HEK293 (cell line): ENCODE measurements around the gene PALMD.
A peak's percentile ranks its signal among the peaks of the same experiment; 100 is the strongest.

Experiments
- CTCF ChIA-PET: fragments of 350-600 bp; formaldehyde crosslinking; extraction: SDS; loops from one replicate; lab custom pipeline; 2021; ENCODE audit warnings: antibody characterized with exemption; lab: Yijun Ruan, JAX
- POLR2A ChIA-PET: fragments of 300-600 bp; formaldehyde crosslinking; extraction: SDS; loops from one replicate; lab custom pipeline; 2020; ENCODE audit warnings: antibody characterized with exemption, inconsistent platforms; lab: Yijun Ruan, JAX
- H3K27ac ChIP-seq: fragments of 200-500 bp; sonication (Bioruptor generic); 2 replicates; pipeline ENCODE4 v1.5.1; 2014; ENCODE audit warnings: low read depth, low read length, control low read depth, inconsistent platforms; ENCODE audit errors: extremely low read depth
- H3K36me3 ChIP-seq, 2 experiments: fragments of 200-500 bp in 1 of 2; sonication (Bioruptor generic) in 1 of 2; 1 replicate in 1 of 2; 2 replicates in 1 of 2; pipeline ENCODE4 v1.5.1; 2014 to 2017; ENCODE audit warnings: inconsistent platforms in 2 of 2, low read length in 2 of 2; ENCODE audit not compliant: control insufficient read depth in 2 of 2, insufficient read depth in 1 of 2
- H3K4me1 ChIP-seq: fragments of 200-500 bp; sonication (Bioruptor generic); 2 replicates; pipeline ENCODE4 v1.5.1; 2014; ENCODE audit warnings: mild to moderate bottlenecking, low read length, inconsistent platforms; ENCODE audit not compliant: control insufficient read depth, insufficient read depth
- H3K4me3 ChIP-seq: 2 replicates; pipeline ENCODE4 v1.5.1; 2011; ENCODE audit warnings: low read depth, mild to moderate bottlenecking, control low read depth, low read length, moderate library complexity
- H3K9me3 ChIP-seq: fragments of 200-500 bp; sonication (Bioruptor generic); 2 replicates; pipeline ENCODE4 v1.5.1; 2014; ENCODE audit warnings: low read depth, low read length, inconsistent platforms; ENCODE audit not compliant: control insufficient read depth, insufficient read depth
- CTCF ChIP-seq: fragments of 450-650 bp; formaldehyde crosslinking; IDR thresholded peaks from 2 replicates; pipeline ENCODE4 v1.5.1; 2016; ENCODE audit warnings: missing biosample characterization, missing genetic modification characterization
- ELK4 ChIP-seq: IDR thresholded peaks from 2 replicates; pipeline ENCODE4 v1.6.1; 2011; ENCODE audit warnings: mild to moderate bottlenecking, low read depth, low read length, borderline replicate concordance
- GLI4 ChIP-seq: fragments of 450-650 bp; formaldehyde crosslinking; IDR thresholded peaks from 2 replicates; pipeline ENCODE4 v1.5.1; 2016; ENCODE audit warnings: missing biosample characterization, missing genetic modification characterization
- MEIS1 ChIP-seq: sonication (generic); formaldehyde crosslinking; IDR thresholded peaks from 2 replicates; pipeline ENCODE4 v1.8.1; 2022; ENCODE audit warnings: missing genetic modification reagents, mild to moderate bottlenecking, borderline replicate concordance
- PRDM1 ChIP-seq: fragments of 450-650 bp; formaldehyde crosslinking; IDR thresholded peaks from 2 replicates; pipeline ENCODE4; 2016; ENCODE audit warnings: missing biosample characterization, missing genetic modification characterization
- SP3 ChIP-seq: fragments of 450-650 bp; formaldehyde crosslinking; IDR thresholded peaks from 2 replicates; pipeline ENCODE4 v1.5.1; 2016; ENCODE audit warnings: missing biosample characterization, missing genetic modification characterization
- TCF7L2 ChIP-seq: IDR thresholded peaks from 2 replicates; pipeline ENCODE4 v1.6.1; 2011; ENCODE audit warnings: low read depth, mild to moderate bottlenecking, inconsistent platforms, low read length, moderate library complexity, borderline replicate concordance
- ZNF2 ChIP-seq: fragments of 450-650 bp; formaldehyde crosslinking; IDR thresholded peaks from 2 replicates; pipeline ENCODE4 v1.5.1; 2016; ENCODE audit warnings: missing biosample characterization, missing genetic modification characterization
- ZNF202 ChIP-seq: fragments of 450-650 bp; formaldehyde crosslinking; IDR thresholded peaks from 2 replicates; pipeline ENCODE4 v1.5.1; 2016; ENCODE audit warnings: missing biosample characterization, missing genetic modification characterization, borderline replicate concordance
- ZNF214 ChIP-seq: fragments of 450-650 bp; formaldehyde crosslinking; IDR thresholded peaks from 2 replicates; pipeline ENCODE4 v1.5.1; 2017; ENCODE audit warnings: missing biosample characterization, mild to moderate bottlenecking, missing genetic modification characterization, borderline replicate concordance
- ZNF248 ChIP-seq: fragments of 450-650 bp; formaldehyde crosslinking; IDR thresholded peaks from 2 replicates; pipeline ENCODE4 v1.5.1; 2017; ENCODE audit warnings: missing biosample characterization, missing genetic modification characterization
- ZNF280D ChIP-seq: fragments of 450-650 bp; formaldehyde crosslinking; IDR thresholded peaks from 2 replicates; pipeline ENCODE4 v1.5.1; 2016; ENCODE audit warnings: missing biosample characterization, missing genetic modification characterization
- ZNF335 ChIP-seq: fragments of 450-650 bp; formaldehyde crosslinking; conservative IDR thresholded peaks from 2 replicates; pipeline ENCODE4 v1.5.1; 2016; ENCODE audit warnings: missing biosample characterization, missing genetic modification characterization
- ZNF398 ChIP-seq: fragments of 450-650 bp; formaldehyde crosslinking; IDR thresholded peaks from 2 replicates; pipeline ENCODE4 v1.5.1; 2017; ENCODE audit warnings: missing biosample characterization, missing genetic modification characterization
- ZNF48 ChIP-seq: fragments of 450-650 bp; formaldehyde crosslinking; IDR thresholded peaks from 2 replicates; pipeline ENCODE4 v1.5.1; 2016; ENCODE audit warnings: missing biosample characterization, missing genetic modification characterization
- ZNF501 ChIP-seq: fragments of 450-650 bp; formaldehyde crosslinking; IDR thresholded peaks from 2 replicates; pipeline ENCODE4 v1.5.1; 2016; ENCODE audit warnings: missing biosample characterization, missing genetic modification characterization
- ZNF530 ChIP-seq: fragments of 450-650 bp; formaldehyde crosslinking; IDR thresholded peaks from 2 replicates; pipeline ENCODE4 v1.5.1; 2016; ENCODE audit warnings: low read depth, missing biosample characterization, missing genetic modification characterization
- ZNF561 ChIP-seq: fragments of 450-650 bp; IDR thresholded peaks from 2 replicates; pipeline ENCODE4 v1.5.1; 2018; ENCODE audit warnings: missing biosample characterization, missing genetic modification characterization, borderline replicate concordance
- ZNF629 ChIP-seq: fragments of 450-650 bp; formaldehyde crosslinking; IDR thresholded peaks from 2 replicates; pipeline ENCODE4 v1.5.1; 2017; ENCODE audit warnings: missing biosample characterization, missing genetic modification characterization
- ZNF645 ChIP-seq: fragments of 450-650 bp; formaldehyde crosslinking; IDR thresholded peaks from 2 replicates; pipeline ENCODE4; 2016; ENCODE audit warnings: missing biosample characterization, missing genetic modification characterization
- ZNF654 ChIP-seq: fragments of 450-650 bp; formaldehyde crosslinking; IDR thresholded peaks from 2 replicates; pipeline ENCODE4 v1.5.1; 2016; ENCODE audit warnings: low read depth, missing biosample characterization, missing genetic modification characterization
- ZNF664 ChIP-seq: fragments of 450-650 bp; formaldehyde crosslinking; IDR thresholded peaks from 2 replicates; pipeline ENCODE4 v1.5.1; 2016; ENCODE audit warnings: missing biosample characterization, missing genetic modification characterization

PALMD gene

GRCh38 chr1:99707535-99708142, 61.7 kb downstream of the PALMD start:
- H3K4me3 ChIP-seq: no peak overlapping the region
- ChIA-PET POLR2A (no interaction called here), CTCF (interaction anchor here (0.6 to 2.2 kb wide), 17 partner anchors 12 to 1074 kb away, joined by 3 to 15 read pairs (median 4); no protein-coding TSS in a partner anchor)
- no peak overlapping the region for H3K27ac ChIP-seq
- no peaks in the 10 kb centered on the region for H3K4me1 ChIP-seq
- no peak for TF ChIP-seq ZNF48
- TF ChIP-seq ZNF664 (tag by site-specific recombination): no peak
- no peak for TF ChIP-seq ZNF561 (tag by site-specific recombination)
- TF ChIP-seq ZNF2: 0 out of 2 replicates have a peak, but pooled peaks have one; percentile 20
- TF ChIP-seq ZNF248 (tag by site-specific recombination): no peak
- TF ChIP-seq ZNF202 (tag by site-specific recombination): no peak
- TF ChIP-seq MEIS1: no peak
- TF ChIP-seq GLI4 (tag by site-specific recombination): no peak
- peak; percentile 45; the same call in 1 of the 2 replicates for TF ChIP-seq CTCF (tag by site-specific recombination)
- peak; percentile 93 for TF ChIP-seq ZNF654 (tag by site-specific recombination)
- no peak for TF ChIP-seq ZNF280D (tag by site-specific recombination)
- peak; percentile 35; the same call in 1 of the 2 replicates for TF ChIP-seq ZNF501 (tag by site-specific recombination)
- TF ChIP-seq, all 188 proteins: peak for 4
- Histone ChIP-seq H3K36me3 (peaks cover 0 to 19% of the 10 kb centered on the region in 2 experiments; a peak in 1 of 3 replicates), H3K9me3 (no peaks in the 10 kb centered on the region)

- Histone ChIP-seq H3K9me3 (no peaks in the 10 kb centered on the region), H3K4me3 (no peak overlapping the region), H3K36me3 (peaks cover 0 to 23% of the 10 kb centered on the region in 2 experiments; a peak in 1 of 3 replicates), H3K27ac (no peak overlapping the region), H3K4me1 (no peaks in the 10 kb centered on the region)
- POLR2A ChIA-PET: no interaction called here
- CTCF ChIA-PET: interaction anchor here (0.7 kb wide), 1 partner anchor 12 kb away, joined by 5 read pairs; no protein-coding TSS in a partner anchor
- TF ChIP-seq ZNF629 (tag by site-specific recombination) (no peak), SP3 (tag by site-specific recombination) (no peak), ZNF645 (tag by site-specific recombination) (no peak), ELK4 (no peak), TCF7L2 (no peak), ZNF398 (tag by site-specific recombination) (no peak), PRDM1 (tag by site-specific recombination) (no peak), ZNF530 (no peak), ZNF335 (tag by site-specific recombination) (no peak), ZNF214 (tag by site-specific recombination) (no peak)
Measured at GRCh38 chr1:99710994-99711393, 65.1 kb downstream of the PALMD start.
